ENCODE results near the gene NCAPD2. TPM values are rescaled to one million over a fixed set of nuclear protein-coding genes. Genes with fewer than 3 reads are reported as not detected.
"Not testable (repeated sequence)": the region's sequence is repeated elsewhere in the genome, so short reads cannot be mapped to it uniquely, and the experiment has no call there.

The NCAPD2 gene
- total RNA-seq, 1 donor from 2014 or later, result 15.3 TPM

DNA sequence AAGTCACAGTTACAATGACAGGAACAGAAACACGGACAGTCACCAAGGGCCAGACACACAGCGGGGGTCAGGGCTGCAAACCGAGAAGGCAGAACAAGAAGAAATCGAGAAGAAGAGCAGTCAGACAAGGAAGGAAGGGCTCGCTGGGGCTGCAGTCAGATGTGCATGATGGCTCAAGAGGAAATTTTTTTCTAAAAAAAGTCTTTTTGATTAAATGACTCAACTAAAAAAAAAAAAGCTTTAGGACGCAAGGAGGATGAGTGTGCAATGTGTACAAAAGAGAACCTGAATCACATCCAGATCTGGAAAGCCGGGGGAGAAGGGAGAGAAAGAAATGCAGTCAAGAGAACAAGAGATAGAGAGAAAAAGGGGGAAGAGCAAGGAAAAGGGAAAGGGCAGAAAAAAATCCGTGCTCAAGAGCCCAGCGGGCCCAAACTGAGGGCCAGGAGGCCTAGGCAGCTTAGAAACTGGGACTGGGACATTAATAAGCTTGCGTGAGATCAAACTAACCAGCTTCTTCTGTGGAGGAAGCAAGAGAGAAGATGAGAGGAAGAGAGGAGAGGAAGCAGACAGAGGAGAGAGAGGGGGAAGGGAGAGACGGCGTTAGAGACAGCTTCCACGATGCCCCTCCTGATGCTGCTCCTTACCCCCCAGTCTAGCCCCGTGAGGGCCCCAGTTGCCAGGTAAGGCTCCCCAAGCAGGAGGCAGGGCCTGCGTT lies 55.2 kb downstream of the NCAPD2 start:
- DNase-seq (ENCODE audit: low read depth in 2 of 2), result peak in 1 of 2 donors; percentile 87

GRCh38 chr12:6549684-6550151 lies 55.8 kb downstream of the NCAPD2 start:
- DNase-seq (ENCODE audit: low read depth in 2 of 2), result no peak

DNA sequence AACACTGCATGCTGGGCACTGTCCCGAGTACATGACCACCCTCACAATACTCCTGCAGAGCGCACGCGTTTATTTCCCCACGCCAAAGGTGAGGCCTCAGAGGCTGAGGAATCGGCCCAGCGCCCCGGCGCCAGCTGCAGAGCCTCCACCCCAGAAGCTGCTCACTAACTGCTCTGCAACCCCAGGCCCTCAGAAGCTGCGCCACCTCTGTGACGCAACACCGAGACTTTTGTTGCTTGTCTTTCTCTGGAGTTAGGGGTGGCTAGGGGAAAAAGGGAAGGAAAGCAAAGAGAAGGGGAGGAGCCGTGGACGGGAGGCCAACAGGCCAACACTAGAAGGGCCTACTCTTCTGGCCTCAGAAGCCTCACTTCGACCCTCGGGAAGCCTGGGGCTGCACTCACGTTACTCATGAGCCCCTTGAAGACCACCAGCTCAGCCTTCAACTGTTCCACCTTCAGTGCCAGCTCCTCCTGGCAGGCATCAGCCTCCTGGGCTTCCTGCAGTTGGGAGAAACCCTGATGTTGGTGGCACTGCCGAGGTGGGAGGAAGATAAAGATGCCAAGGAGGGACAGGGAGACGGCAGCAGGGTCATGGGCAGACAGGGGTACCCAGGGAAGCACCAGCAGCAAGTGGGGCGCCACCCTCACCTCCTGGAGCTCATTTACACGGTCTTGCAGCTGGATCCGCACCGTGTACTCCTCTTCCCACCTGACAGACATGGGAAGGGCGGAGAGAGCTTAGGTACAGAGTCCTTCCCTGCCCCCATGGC lies 56.6 kb downstream of the NCAPD2 start:
- DNase-seq (ENCODE audit: low read depth in 2 of 2), result no peak

DNA sequence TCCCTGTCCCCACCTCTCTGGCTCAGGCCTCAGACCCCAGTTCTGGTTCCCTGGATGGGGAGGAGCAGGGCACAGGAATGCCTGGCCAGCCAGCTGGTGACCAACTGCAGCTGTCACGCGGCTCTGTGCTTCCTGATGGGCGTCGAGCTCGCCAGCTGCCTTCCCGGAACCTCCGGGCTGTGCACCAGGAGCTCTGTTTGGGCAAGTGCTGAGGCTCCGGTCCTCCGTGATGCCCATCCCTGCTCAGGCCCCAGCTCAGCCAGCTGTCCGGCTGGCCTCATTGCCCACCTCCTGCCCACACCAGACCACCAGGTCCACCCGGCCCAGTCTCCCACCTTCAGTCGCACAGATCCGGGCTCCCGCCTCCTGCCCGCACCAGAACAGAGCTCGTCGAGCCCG lies 57.2 kb downstream of the NCAPD2 start:
- DNase-seq (ENCODE audit: low read depth in 2 of 2), result peak; percentile 65 to 66

GRCh38 chr12:6551496-6552139 lies 57.7 kb downstream of the NCAPD2 start:
- peak; percentile 46 to 74 for DNase-seq (ENCODE audit: low read depth in 2 of 2)

GRCh38 chr12:6552140-6552551 lies 58.2 kb downstream of the NCAPD2 start:
- DNase-seq (ENCODE audit: low read depth in 2 of 2), result no peak

- peak in 1 of 2 donors; percentile 84 for DNase-seq (ENCODE audit: low read depth in 2 of 2)
Measured at GRCh38 chr12:6553051-6553868, 59.4 kb downstream of the NCAPD2 start.

DNA sequence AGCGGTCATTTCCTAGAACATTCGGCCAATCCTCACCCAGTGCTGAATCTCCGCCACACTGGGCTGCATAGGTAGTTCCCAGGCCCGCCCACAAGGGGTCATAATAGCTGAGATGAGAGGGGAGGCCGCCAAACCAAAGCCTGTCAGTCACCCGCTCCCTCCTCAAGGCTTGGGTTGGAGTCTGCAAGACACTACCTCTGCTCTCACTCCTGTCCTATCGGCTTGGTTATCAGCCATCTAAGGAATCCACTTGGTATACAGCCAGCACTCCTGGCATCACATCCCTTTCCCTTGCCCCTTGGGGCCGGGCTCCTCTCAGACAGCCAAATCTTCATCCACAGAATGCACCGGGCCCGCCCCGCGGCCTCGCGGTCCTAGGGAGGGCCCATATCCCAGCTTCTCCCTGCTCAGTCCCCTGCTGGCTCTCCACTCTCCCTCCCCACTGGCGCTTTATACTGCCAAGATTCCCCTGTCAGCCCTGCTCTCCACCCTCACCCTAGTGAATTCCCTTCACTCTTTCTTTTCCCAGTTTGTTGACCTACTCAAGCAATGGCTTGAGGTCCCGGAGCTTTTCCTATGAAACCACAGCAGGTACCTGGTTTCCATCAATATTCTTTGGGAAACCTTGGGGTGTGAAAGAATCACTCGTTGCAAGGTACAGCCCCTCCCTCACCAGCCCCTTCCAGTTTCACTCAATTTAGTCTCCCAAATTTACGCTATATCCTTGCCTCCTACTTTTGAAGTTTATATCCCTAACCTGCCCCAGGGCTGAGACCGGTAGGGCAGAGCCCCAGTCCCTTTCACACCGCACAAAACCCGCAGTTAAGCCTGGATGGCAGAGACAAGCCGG lies 60.5 kb downstream of the NCAPD2 start:
- peak; percentile 77 to 89 for DNase-seq (ENCODE audit: low read depth in 2 of 2)

DNA sequence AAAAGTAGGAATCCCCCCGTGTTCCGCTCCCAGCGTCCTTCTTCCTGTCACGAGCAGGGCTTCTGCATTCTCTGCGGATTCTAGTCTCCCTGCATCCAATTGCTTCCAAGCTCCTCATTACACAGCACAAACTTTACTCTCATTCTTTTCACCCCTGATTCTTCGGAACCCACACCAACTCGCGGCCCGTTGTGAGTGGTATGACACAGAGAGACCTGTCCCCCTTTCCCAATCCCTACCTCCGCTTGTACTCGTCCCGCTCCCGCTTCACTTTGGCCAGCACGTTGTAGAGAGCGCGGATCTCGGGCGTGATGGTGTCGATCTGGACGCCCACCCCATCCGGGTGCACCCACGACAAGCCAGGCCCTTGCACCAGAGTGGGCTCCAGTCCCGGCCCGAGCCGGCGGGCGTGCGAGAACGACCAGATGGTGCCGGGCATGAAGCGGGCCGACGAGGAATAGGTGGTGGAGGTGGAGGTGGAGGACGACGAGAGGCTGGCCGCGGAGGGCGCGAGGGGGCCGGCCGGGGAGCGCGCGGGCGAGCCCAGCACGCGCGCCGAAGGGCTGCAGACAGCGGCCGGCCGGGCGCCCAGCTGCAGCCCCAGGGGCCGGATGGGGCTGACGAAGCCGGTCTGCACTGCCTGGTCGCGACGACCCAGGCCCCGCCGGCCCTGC lies 61.3 kb downstream of the NCAPD2 start:
- DNase-seq (ENCODE audit: low read depth in 2 of 2), result peak; percentile 46 to 61

GRCh38 chr12:6556496-6556817 lies 62.6 kb downstream of the NCAPD2 start:
- DNase-seq (ENCODE audit: low read depth in 2 of 2), result not testable (repeated sequence)

- no peak for DNase-seq (ENCODE audit: low read depth in 2 of 2)
Measured at GRCh38 chr12:6556857-6557256, 63.0 kb downstream of the NCAPD2 start.

GRCh38 chr12:6558014-6558760 lies 64.3 kb downstream of the NCAPD2 start:
- DNase-seq (ENCODE audit: low read depth in 2 of 2), result peak in 1 of 2 donors; percentile 76

DNA sequence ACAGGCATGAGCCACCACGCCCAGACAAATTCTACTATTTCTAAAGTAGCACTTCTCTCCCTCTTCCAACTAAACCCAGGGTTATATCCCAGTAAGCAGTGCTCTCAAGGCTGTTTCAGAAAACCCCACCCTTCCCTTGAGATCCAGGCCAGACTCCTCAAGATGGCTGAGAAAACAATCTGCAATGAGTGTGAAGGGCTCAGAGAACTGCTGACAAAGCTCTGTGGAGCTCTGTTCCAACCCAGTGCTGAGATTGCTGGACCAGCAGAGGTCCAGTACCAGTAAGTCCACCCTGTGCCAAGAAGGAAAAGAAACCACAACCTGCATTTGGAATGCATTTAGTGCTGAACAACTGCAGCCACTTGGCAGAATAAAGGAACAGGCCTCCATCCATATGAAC lies 65.6 kb downstream of the NCAPD2 start:
- no peak for DNase-seq (ENCODE audit: low read depth in 2 of 2)

DNA sequence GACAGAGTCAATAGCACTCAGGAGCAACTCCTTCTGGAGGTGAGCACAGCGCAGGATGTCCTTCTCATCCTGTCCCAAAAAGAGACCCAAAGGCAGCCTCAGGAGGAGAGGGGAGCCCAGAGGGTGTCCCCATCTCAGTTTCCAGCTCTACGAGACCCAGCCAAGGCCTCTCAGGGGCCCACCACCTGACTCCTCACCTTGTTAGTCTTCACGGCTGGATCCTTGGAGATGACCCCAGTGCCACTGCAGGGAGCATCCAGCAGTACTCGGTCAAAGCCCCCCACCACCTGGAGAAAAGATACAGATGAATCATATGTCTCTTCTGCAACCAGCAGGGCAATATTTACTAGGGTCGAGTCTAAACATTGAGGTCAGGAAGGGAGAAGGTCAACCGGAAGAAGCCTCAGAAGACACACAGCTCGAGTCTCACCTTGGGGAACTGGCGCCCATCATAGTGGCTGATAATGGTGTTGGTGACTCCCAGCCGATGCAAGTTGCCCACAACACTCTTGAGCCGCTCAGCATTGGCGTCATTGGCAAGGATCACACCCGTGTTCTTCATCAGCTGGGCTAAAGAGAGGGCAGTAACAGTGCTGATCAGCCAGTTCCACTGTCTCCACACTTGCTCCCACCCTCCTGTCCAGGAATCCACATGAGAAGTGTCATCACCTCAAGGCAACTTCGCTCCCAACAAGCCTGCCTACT lies 66.8 kb downstream of the NCAPD2 start:
- no peak for DNase-seq (ENCODE audit: low read depth in 2 of 2)

DNA sequence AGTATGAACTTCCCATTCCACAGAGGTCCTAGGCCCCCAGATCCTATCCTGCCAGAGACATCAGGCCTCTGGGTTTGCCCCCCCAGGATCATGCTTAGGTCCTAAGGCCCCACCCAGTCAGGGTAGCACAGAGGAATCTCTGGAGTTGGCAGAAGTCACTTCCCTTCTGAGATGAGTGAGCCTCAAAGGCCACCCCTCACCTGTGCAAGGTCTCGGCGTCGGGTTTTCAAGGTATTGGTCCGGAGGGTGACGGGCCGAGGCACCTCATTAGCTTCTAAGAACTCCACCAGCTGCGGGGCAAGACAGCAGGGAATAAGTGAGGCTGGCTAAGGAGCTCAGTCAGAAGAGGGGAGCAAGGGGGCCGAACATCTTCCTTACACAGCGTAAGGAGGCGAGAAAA lies 69.0 kb downstream of the NCAPD2 start:
- no peak for DNase-seq (ENCODE audit: low read depth in 2 of 2)

DNA sequence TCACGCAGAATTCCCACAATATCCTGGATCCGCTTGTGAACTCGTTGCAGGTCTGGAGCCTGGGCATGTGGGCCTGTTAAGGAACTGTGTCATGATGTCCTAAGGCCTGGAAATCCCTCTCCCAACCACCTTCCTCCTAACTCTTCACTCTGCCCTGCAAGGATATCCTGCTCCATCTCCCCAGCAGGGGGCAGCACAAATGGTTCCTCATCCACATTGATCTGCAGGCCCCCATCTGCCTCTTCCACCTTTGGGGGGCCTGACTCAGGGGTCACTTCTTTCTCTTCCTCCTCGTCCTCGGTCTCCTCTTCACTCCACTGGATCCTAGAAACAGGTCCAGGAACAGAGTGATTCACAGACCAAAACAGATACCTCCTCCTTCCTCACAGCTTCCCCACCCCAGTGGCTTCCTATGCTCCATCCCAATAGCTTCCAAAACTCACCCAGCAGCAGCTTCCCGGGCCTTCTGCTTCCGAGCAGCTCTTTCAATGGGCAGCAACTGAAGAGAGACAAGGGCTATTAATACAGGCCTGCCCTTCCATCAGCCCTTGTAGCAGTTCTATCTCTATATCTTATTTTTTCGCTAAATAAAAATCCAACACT lies 69.6 kb downstream of the NCAPD2 start:
- peak; percentile 64 to 68 for DNase-seq (ENCODE audit: low read depth in 2 of 2)

DNA sequence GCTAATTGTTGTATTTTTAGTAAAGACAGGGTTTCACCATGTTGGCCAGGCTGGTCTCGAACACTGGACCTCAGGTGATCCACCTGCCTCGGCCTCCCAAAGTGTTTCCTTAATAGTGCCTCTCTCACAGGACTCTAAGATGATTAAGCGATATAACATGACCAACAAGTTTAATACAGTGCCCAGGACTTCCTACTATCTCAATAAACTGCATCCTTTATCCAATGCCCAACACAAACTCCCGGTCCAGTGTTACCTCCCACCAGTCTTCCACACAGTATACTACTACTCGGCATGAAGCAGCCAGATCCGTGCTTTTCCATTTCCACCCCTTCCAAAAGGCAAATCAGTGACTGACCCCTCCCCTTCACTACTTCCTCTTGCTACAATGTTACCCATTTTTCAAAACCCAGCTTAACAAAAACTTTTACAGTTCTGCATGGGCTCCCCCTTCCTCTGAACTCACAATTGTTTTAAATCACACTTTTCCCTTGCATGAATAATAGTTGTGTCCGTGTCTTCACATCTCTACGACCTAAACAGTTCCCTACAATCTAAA lies 73.3 kb downstream of the NCAPD2 start:
- peak; percentile 23 to 47 for DNase-seq (ENCODE audit: low read depth in 2 of 2)

DNA sequence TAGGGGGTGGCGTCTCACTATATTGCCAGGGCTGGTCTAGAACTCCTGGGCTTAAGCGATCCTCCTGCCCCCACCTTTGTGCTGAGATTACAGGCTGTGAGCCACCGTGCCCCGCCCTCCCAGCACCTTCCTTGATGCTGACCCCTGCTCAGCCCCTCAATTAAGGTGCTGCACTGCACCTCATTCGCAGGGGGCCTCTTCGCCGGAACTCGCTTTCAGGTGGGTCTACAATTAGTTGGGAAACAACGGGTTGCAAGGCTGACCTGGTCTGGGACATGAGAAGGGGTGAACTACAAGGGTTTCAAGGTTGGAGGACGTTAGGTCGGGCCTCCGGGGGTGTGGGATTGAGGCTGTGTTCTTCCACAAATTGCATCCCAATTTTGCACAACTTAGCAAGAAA lies 75.4 kb downstream of the NCAPD2 start:
- no peak for DNase-seq (ENCODE audit: low read depth in 2 of 2)
